ENCODE data around the gene FGD3. TPM values are rescaled to one million over a fixed set of nuclear protein-coding genes. Genes with fewer than 3 reads are reported as not detected.

Gene FGD3
- total and polyA plus RNA-seq, 9 of the 15 experiments (the other 6 are each of a cell fraction or from before 2014, with no cell fraction given): 0.07 to 1.3 (median 0.29) TPM

GRCh38 chr9:93059715-93060578 lies 112.6 kb downstream of the FGD3 start:
- intact Hi-C loops (cut with micrococcal nuclease): loop anchor here (5.0 kb wide), 1 partner anchor 37 kb away; the partner anchor contains the start of gene CARD19
- H3K4me1 ChIP-seq (replicated peaks in 1 of 2; ENCODE audit: control insufficient read depth in 2 of 2, insufficient read depth in 2 of 2, low read length in 2 of 2): peaks cover 43 to 65% of the 10 kb centered on the region in 2 experiments
- FAIRE-seq: peak; percentile 11
- no peak for TF ChIP-seq TBL1XR1 (IDR thresholded peaks at IDR 0.05; ENCODE audit: low read length in 2 of 2)
- TF ChIP-seq MLLT1 (IDR thresholded peaks at IDR 0.05): 0 out of 4 replicates have a peak, but pooled peaks of 1 of the 2 experiments have one; percentile 55
- no peak for TF ChIP-seq MCM2 (IDR thresholded peaks at IDR 0.05; ENCODE audit: low read depth)
- no peak for TF ChIP-seq NFIC (IDR thresholded peaks at IDR 0.05)
- no peak for TF ChIP-seq BCL6 (CRISPR knock-in tag; IDR thresholded peaks at IDR 0.05)
- TF ChIP-seq ZNF133 (CRISPR knock-in tag; IDR thresholded peaks at IDR 0.05): no peak
- TF ChIP-seq USF1 (CRISPR knock-in tag; IDR thresholded peaks at IDR 0.05): peak; percentile 34; the same call in 1 of the 2 replicates
- peak; percentile 68; the same call in 1 of the 2 replicates for TF ChIP-seq ZNF589 (CRISPR knock-in tag; IDR thresholded peaks at IDR 0.05; ENCODE audit: low read depth)
- no peak for TF ChIP-seq TBP (optimal IDR thresholded peaks at IDR 0.05; ENCODE audit: low read depth, low read length)
- TF ChIP-seq CREBBP (IDR thresholded peaks at IDR 0.05; ENCODE audit: low read depth, low read length): no peak
- no peak for TF ChIP-seq ZFP30 (CRISPR knock-in tag; IDR thresholded peaks at IDR 0.05; ENCODE audit: borderline replicate concordance)
- no peak for TF ChIP-seq CHAMP1 (IDR thresholded peaks at IDR 0.05)
- TF ChIP-seq FOXJ2 (tag; IDR thresholded peaks at IDR 0.05): no peak
- TF ChIP-seq ATF6 (CRISPR knock-in tag; IDR thresholded peaks at IDR 0.05): no peak
- 0 out of 2 replicates have a peak, but pooled peaks have one; percentile 18 for TF ChIP-seq NFRKB (IDR thresholded peaks at IDR 0.05; ENCODE audit: low read depth)

More at GRCh38 chr9:93059715-93060578, 112.6 kb downstream of the FGD3 start:
- Histone ChIP-seq H2AFZ (ENCODE audit: low read depth, low read length) (peak overlapping the region; percentile 79), H3K27ac (ENCODE audit: extremely low read depth, low read depth, low read length) (peak overlapping the region; percentile 58), H3K36me3 (ENCODE audit: control insufficient read depth, insufficient read depth, low read length) (no peaks in the 10 kb centered on the region; the same call in 2 of the 3 replicates), H3K9ac (ENCODE audit: insufficient read depth in 1 of 2, low read depth in 2 of 2, low read length in 2 of 2) (peak overlapping the region; percentile 64 to 94), H3K27me3 (ENCODE audit: control insufficient read depth in 2 of 2, insufficient read depth in 2 of 2, low read length in 2 of 2) (no peaks in the 10 kb centered on the region), H3K9me3 (replicated peaks; ENCODE audit: control insufficient read depth, insufficient read depth, low read depth, low read length) (no peaks in the 10 kb centered on the region), H3K4me3 (peak overlapping the region; percentile 56), H3K79me2 (ENCODE audit: control insufficient read depth, insufficient read depth, low read length) (peaks cover 28% of the 10 kb centered on the region), H3K9me1 (ENCODE audit: control insufficient read depth, insufficient read depth, low read length) (no peaks in the 10 kb centered on the region), H3K4me2 (ENCODE audit: insufficient read depth, low read length) (peak overlapping the region; percentile 76), H4K20me1 (replicated peaks; ENCODE audit: control insufficient read depth, insufficient read depth, low read length) (no peaks in the 10 kb centered on the region)
- 81% methylated on average over 7 of the region's 7 CpGs for WGBS (ENCODE audit: insufficient coverage, low coverage, missing lambda C conversion rate)
- in situ Hi-C loops (cut with MboI): no loop called here
- no TSS peak for BruUV-seq (replicated peaks)
- CTCF ChIA-PET (ENCODE audit: low intra/inter-chr PET ratio): no interaction called here
- DNase-seq (ENCODE audit: extremely low read depth in 1 of 4, low spot score in 3 of 4) (peak in 1 of 4 experiments; percentile 12), ATAC-seq (no peak)
- POLR2A ChIA-PET: interaction anchor here (0.8 to 1.2 kb wide), 5 partner anchors 9 to 392 kb away, joined by 3 to 4 read pairs (median 3); partner anchors contain the start of gene FAM120A

Data from K562 (cell line).